Measurements from ENCODE around the gene VGLL4.

DNA sequence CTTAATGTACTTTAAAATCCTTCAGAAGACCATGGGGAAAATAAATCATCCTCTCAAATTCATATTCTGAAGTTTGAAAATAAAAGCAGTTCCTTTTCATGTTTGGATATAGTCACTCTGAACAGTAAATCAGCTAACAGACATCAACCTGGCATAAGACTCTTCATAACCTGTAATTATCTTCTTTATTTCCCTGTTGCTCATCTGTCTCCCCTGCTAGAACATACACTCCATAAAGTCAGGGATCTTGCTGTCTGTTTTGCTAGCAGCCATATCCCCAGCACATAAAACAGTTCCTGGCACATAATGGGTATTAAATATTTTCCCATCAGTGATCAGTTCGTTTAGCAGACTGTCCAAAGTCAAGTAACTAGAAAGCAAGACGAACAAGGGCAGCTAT, 11.2 kb downstream of the VGLL4 start:
- TF ChIP-seq, protein P1, sequence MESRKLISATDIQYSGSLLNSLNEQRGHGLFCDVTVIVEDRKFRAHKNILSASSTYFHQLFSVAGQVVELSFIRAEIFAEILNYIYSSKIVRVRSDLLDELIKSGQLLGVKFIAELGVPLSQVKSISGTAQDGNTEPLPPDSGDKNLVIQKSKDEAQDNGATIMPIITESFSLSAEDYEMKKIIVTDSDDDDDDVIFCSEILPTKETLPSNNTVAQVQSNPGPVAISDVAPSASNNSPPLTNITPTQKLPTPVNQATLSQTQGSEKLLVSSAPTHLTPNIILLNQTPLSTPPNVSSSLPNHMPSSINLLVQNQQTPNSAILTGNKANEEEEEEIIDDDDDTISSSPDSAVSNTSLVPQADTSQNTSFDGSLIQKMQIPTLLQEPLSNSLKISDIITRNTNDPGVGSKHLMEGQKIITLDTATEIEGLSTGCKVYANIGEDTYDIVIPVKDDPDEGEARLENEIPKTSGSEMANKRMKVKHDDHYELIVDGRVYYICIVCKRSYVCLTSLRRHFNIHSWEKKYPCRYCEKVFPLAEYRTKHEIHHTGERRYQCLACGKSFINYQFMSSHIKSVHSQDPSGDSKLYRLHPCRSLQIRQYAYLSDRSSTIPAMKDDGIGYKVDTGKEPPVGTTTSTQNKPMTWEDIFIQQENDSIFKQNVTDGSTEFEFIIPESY (IDR thresholded peaks at IDR 0.05; ENCODE audit: extremely low read depth, insufficient replicate concordance, low read length): no peak
- TF ChIP-seq, protein P2, sequence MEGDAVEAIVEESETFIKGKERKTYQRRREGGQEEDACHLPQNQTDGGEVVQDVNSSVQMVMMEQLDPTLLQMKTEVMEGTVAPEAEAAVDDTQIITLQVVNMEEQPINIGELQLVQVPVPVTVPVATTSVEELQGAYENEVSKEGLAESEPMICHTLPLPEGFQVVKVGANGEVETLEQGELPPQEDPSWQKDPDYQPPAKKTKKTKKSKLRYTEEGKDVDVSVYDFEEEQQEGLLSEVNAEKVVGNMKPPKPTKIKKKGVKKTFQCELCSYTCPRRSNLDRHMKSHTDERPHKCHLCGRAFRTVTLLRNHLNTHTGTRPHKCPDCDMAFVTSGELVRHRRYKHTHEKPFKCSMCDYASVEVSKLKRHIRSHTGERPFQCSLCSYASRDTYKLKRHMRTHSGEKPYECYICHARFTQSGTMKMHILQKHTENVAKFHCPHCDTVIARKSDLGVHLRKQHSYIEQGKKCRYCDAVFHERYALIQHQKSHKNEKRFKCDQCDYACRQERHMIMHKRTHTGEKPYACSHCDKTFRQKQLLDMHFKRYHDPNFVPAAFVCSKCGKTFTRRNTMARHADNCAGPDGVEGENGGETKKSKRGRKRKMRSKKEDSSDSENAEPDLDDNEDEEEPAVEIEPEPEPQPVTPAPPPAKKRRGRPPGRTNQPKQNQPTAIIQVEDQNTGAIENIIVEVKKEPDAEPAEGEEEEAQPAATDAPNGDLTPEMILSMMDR (IDR thresholded peaks at IDR 0.05 in 2 of 3, conservative IDR thresholded peaks at IDR 0.05 in 1 of 3; ENCODE audit: borderline replicate concordance in 1 of 3, insufficient read depth in 1 of 3, low read depth in 2 of 3, low read length in 2 of 3): no peak
- TF ChIP-seq POLR2A (IDR thresholded peaks at IDR 0.05; ENCODE audit: borderline replicate concordance, extremely low read depth, insufficient read depth, insufficient read length): no peak
- no peak for TF ChIP-seq RAD21 (IDR thresholded peaks at IDR 0.05; ENCODE audit: low read depth)
- TF ChIP-seq, protein P3, sequence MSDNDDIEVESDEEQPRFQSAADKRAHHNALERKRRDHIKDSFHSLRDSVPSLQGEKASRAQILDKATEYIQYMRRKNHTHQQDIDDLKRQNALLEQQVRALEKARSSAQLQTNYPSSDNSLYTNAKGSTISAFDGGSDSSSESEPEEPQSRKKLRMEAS (IDR thresholded peaks at IDR 0.05): no peak
